ENCODE data around the gene EPAS1. TPM values are rescaled to one million over a fixed set of nuclear protein-coding genes. Genes with fewer than 3 reads are reported as not detected.

The EPAS1 gene
- total and polyA plus RNA-seq, 7 donors, result 39.2 to 123 (median 80.4) TPM

GRCh38 chr2:46315103-46315890, 18.1 kb downstream of the EPAS1 start:
- WGBS, 3 donors, result 39 to 48% (median 44%) methylated on average over 11 of the region's 11 CpGs
- Histone ChIP-seq H3K4me3 (no peak overlapping the region), H3K27ac (peak overlapping the region; percentile 75), H3K9me3 (no peaks in the 10 kb centered on the region), H3K27me3 (ENCODE audit: insufficient read depth in 3 of 3, low read length in 2 of 3) (no peaks in the 10 kb centered on the region), H3K36me3 (ENCODE audit: insufficient read depth in 1 of 2, low read depth in 1 of 2) (no peaks in the 10 kb centered on the region), H3K4me1 (peaks cover 58% of the 10 kb centered on the region)
- ATAC-seq (peak; percentile 90 to 92 (median 90)), DNase-seq (peak; percentile 89 to 91)
- intact Hi-C loops (cut with DNase I), result no loop called here
- no peak for TF ChIP-seq CTCF (IDR thresholded peaks at IDR 0.05)

GRCh38 chr2:46317094-46317486, 19.9 kb downstream of the EPAS1 start:
- WGBS, 3 donors, result 84 to 86% (median 85%) methylated on average over 3 of the region's 3 CpGs
- no peak for DNase-seq
- intact Hi-C loops (cut with DNase I), result no loop called here
- no peak for ATAC-seq
- Histone ChIP-seq H3K4me1 (peaks cover 60% of the 10 kb centered on the region), H3K27ac (peak overlapping the region; percentile 4), H3K4me3 (no peak overlapping the region), H3K9me3 (no peaks in the 10 kb centered on the region), H3K27me3 (ENCODE audit: insufficient read depth in 3 of 3, low read length in 2 of 3) (no peaks in the 10 kb centered on the region), H3K36me3 (ENCODE audit: insufficient read depth in 1 of 2, low read depth in 1 of 2) (no peaks in the 10 kb centered on the region)
- no peak for TF ChIP-seq CTCF (IDR thresholded peaks at IDR 0.05)

- Histone ChIP-seq H3K4me1 (peaks cover 53% of the 10 kb centered on the region), H3K4me3 (no peak overlapping the region), H3K27me3 (ENCODE audit: insufficient read depth in 3 of 3, low read length in 2 of 3) (no peaks in the 10 kb centered on the region), H3K27ac (no peak overlapping the region), H3K9me3 (no peaks in the 10 kb centered on the region), H3K36me3 (ENCODE audit: insufficient read depth in 1 of 2, low read depth in 1 of 2) (no peaks in the 10 kb centered on the region)
- peak in 1 of 4 donors; percentile 36 for ATAC-seq
- WGBS, 3 donors, result 81 to 88% (median 85%) methylated on average over 3 of the region's 3 CpGs
- intact Hi-C loops (cut with DNase I), result no loop called here
- no peak for TF ChIP-seq CTCF (IDR thresholded peaks at IDR 0.05)
- no peak for DNase-seq
Measured at GRCh38 chr2:46318579-46319460, 21.6 kb downstream of the EPAS1 start.

- intact Hi-C loops (cut with DNase I), result no loop called here
- no peak for DNase-seq
- 80 to 85% (median 85%) methylated on average over 5 of the region's 5 CpGs for WGBS, 3 donors
- Histone ChIP-seq H3K27me3 (ENCODE audit: insufficient read depth in 3 of 3, low read length in 2 of 3) (no peaks in the 10 kb centered on the region), H3K27ac (peak overlapping the region; percentile 10), H3K9me3 (no peaks in the 10 kb centered on the region), H3K36me3 (ENCODE audit: insufficient read depth in 1 of 2, low read depth in 1 of 2) (no peaks in the 10 kb centered on the region), H3K4me3 (no peak overlapping the region), H3K4me1 (peaks cover 47% of the 10 kb centered on the region)
- ATAC-seq, result no peak
- TF ChIP-seq CTCF (IDR thresholded peaks at IDR 0.05), result no peak
Measured at GRCh38 chr2:46319711-46320110, 22.5 kb downstream of the EPAS1 start.

All from psoas muscle (tissue), 8 donors.